ENCODE measurements around the gene ENPP6. TPM values are rescaled to one million over a fixed set of nuclear protein-coding genes. Genes with fewer than 3 reads are reported as not detected.
"Not testable (repeated sequence)": the region's sequence is repeated elsewhere in the genome, so short reads cannot be mapped to it uniquely, and the experiment has no call there.

Gene ENPP6
- polyA plus RNA-seq, 4 donors, result 0.27 to 4.7 (median 0.34) TPM; not detected in 1

DNA sequence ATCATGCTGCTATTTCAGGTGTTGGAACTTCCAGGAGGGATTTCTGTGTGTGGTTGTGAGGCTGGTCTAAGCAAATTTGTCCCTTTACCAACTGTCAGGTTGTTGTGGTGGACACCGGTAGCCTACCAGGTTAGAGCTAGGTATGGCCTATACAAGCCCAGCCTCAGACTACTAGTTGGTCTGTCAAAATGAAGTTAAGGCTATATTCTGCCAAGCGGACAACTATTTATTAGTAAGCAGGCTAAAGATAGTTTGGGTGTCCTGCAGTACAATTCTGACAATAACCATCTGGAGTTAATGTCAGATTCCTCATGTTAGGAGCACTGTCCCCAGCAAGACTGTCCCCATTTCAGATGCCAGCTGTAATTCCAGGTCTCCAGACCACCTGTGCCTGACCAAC is 13.9 kb upstream of the ENPP6 start:
- Histone ChIP-seq H3K9me3 (ENCODE audit: control insufficient read depth in 2 of 2, insufficient read depth in 1 of 2, low read depth in 1 of 2, low read length in 1 of 2) (peaks cover 0 to 4% of the 10 kb centered on the region in 2 donors), H3K4me3 (ENCODE audit: low read depth in 1 of 3, low read length in 3 of 3) (no peak overlapping the region), H3K27me3 (ENCODE audit: control insufficient read depth in 3 of 3, insufficient read depth in 3 of 3, low read length in 3 of 3) (peaks cover 0 to 2% (median 0%) of the 10 kb centered on the region in 3 donors), H3K36me3 (ENCODE audit: control insufficient read depth in 3 of 3, insufficient read depth in 2 of 3, low read depth in 1 of 3, low read length in 3 of 3) (no peaks in the 10 kb centered on the region), H3K4me1 (ENCODE audit: control insufficient read depth in 3 of 3, insufficient read depth in 2 of 3, low read depth in 1 of 3, low read length in 2 of 3) (peaks cover 0 to 18% (median 3%) of the 10 kb centered on the region in 3 donors), H3K27ac (ENCODE audit: low read depth in 1 of 3, low read length in 2 of 3) (peak overlapping the region in 2 of 3 donors; percentile 53 to 87)
- WGBS, 3 donors, result 91 to 98% (median 97%) methylated on average over 2 of the region's 2 CpGs
- FAIRE-seq (no peak), DNase-seq (no peak)

DNA sequence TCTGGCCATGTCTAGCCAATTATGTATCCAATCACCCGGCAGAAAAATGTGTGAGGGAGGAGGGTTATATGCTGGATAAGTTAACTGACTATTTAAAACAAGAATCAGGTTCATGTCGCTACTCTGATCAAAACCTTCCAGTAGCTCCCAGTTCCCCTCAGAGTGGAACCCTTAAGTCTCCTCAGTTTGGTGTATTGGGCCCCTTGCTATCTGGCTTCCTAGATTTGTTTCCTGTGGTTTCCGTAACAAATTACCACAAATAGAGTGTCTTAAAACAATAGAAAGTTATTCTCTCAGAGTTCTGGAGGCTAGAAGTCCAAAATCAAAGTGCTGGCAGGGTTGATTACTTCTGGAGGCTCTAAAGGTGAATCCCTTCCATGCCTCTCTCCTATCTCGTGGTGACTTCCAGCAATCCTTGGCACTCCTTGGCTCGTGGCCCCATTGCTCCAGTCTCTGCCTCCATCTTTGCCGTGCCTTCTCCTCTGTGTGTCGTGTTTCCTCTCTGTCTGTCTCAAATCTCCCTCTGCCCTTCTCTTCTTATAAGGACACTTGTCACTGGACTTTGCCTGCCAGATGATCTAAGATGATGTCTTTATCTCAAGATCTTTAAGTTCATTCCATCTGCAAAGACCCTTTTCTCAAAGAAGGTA is 10.5 kb upstream of the ENPP6 start:
- FAIRE-seq, result no peak
- Histone ChIP-seq H3K27ac (ENCODE audit: low read depth in 1 of 3, low read length in 2 of 3) (no peak overlapping the region), H3K4me3 (ENCODE audit: low read depth in 1 of 3, low read length in 3 of 3) (no peak overlapping the region), H3K4me1 (ENCODE audit: control insufficient read depth in 3 of 3, insufficient read depth in 2 of 3, low read depth in 1 of 3, low read length in 2 of 3) (peaks cover 0 to 17% (median 3%) of the 10 kb centered on the region in 3 donors), H3K27me3 (ENCODE audit: control insufficient read depth in 3 of 3, insufficient read depth in 3 of 3, low read length in 3 of 3) (peaks cover 0 to 2% (median 0%) of the 10 kb centered on the region in 3 donors), H3K9me3 (ENCODE audit: control insufficient read depth in 2 of 2, insufficient read depth in 1 of 2, low read depth in 1 of 2, low read length in 1 of 2) (no peaks in the 10 kb centered on the region), H3K36me3 (ENCODE audit: control insufficient read depth in 3 of 3, insufficient read depth in 2 of 3, low read depth in 1 of 3, low read length in 3 of 3) (no peaks in the 10 kb centered on the region)
- DNase-seq, result no peak
- 77 to 84% (median 81%) methylated on average over 7 of the region's 7 CpGs for WGBS, 3 donors

DNA sequence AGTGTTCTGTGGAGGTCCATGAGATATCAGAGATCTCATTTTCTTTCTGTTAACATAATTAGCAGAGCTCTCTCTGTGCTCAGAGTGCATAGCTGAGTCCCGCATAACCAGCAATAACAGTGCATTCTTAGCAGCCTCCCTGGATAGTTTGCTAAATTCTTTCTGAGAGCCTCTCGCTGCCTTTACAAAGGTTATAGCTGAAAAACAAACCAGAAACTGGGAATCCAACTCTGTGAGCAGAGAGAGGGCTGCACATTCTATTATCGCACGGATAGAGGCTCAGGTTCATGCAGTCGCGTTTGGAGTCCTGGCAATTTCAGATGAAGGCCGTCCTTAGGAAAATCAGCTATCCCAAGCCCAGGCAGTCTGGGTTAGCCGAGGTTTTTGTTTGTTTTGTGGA is 1.2 kb downstream of the ENPP6 start:
- no peak overlapping the region for H3K4me3 ChIP-seq (ENCODE audit: low read depth in 1 of 3, low read length in 3 of 3)
- peaks cover 0 to 3% (median 0%) of the 10 kb centered on the region in 3 donors for H3K27me3 ChIP-seq (ENCODE audit: control insufficient read depth in 3 of 3, insufficient read depth in 3 of 3, low read length in 3 of 3)
- no peaks in the 10 kb centered on the region for H3K4me1 ChIP-seq (ENCODE audit: control insufficient read depth in 3 of 3, insufficient read depth in 2 of 3, low read depth in 1 of 3, low read length in 2 of 3)
- FAIRE-seq (no peak), DNase-seq (no peak)
- no peak overlapping the region for H3K27ac ChIP-seq (ENCODE audit: low read depth in 1 of 3, low read length in 2 of 3)
- peaks cover 0 to 2% of the 10 kb centered on the region in 2 donors for H3K9me3 ChIP-seq (ENCODE audit: control insufficient read depth in 2 of 2, insufficient read depth in 1 of 2, low read depth in 1 of 2, low read length in 1 of 2)
- H3K36me3 ChIP-seq (ENCODE audit: control insufficient read depth in 3 of 3, insufficient read depth in 2 of 3, low read depth in 1 of 3, low read length in 3 of 3), result no peaks in the 10 kb centered on the region
- 67 to 84% (median 80%) methylated on average over 8 of the region's 8 CpGs for WGBS, 3 donors

DNA sequence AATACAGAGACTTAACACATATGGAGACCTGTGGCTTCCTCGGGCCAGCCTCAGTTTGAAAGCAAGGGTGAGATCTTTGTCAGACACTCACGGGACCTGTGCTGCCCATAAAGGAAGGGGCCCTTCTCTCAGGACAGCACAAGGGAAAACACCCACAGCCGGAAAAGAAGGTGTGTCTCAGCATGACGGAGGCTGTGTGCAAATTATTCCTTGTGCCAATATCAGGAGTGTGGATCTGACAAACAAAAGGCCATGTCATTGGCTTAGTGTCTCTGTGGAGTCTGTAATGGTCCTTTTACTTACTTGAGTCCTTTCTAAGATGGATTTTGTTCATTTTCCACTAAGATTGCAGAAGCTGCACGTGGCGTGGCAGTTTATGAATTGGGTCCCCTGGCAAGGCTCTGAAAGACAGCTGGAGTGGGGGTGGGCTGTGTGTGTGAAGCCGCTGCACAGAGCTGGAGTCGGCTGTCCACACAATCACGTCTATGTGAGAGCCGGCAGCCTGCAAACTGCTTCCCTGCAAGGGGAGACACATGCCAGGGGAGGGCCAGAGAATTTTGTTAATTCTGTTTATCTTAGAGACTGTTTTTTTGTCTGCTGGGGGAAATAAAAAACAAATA is 1.9 kb downstream of the ENPP6 start:
- H3K36me3 ChIP-seq (ENCODE audit: control insufficient read depth in 3 of 3, insufficient read depth in 2 of 3, low read depth in 1 of 3, low read length in 3 of 3), result no peaks in the 10 kb centered on the region
- H3K27me3 ChIP-seq (ENCODE audit: control insufficient read depth in 3 of 3, insufficient read depth in 3 of 3, low read length in 3 of 3), result peaks cover 0 to 3% (median 0%) of the 10 kb centered on the region in 3 donors
- WGBS, 3 donors, result 44 to 48% (median 48%) methylated on average over 10 of the region's 10 CpGs
- H3K4me1 ChIP-seq (ENCODE audit: control insufficient read depth in 3 of 3, insufficient read depth in 2 of 3, low read depth in 1 of 3, low read length in 2 of 3), result no peaks in the 10 kb centered on the region
- FAIRE-seq (no peak), DNase-seq (peak in 1 of 2 donors; percentile 55)
- no peak overlapping the region for H3K27ac ChIP-seq (ENCODE audit: low read depth in 1 of 3, low read length in 2 of 3)
- no peak overlapping the region for H3K4me3 ChIP-seq (ENCODE audit: low read depth in 1 of 3, low read length in 3 of 3)
- peaks cover 0 to 2% of the 10 kb centered on the region in 2 donors for H3K9me3 ChIP-seq (ENCODE audit: control insufficient read depth in 2 of 2, insufficient read depth in 1 of 2, low read depth in 1 of 2, low read length in 1 of 2)

DNA sequence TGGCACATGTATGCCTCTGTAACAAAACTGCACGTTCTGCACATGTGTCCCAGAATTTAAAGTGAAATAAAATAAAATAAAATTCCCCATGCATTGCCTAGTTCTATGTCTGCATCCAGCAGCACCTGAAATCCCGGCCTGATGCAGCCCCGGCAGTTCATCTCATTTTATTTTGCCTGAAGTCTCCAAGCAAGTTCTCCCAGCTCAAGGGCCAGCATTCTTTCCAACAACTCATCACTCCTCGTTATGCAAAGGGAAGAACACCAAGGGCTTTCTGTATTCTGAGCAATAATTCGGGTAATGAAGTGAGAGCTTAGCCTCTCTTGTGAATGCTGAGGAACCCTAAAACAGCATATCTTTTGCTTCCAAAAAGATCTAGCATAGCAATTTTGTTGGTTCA is 2.7 kb downstream of the ENPP6 start:
- Histone ChIP-seq H3K27ac (ENCODE audit: low read depth in 1 of 3, low read length in 2 of 3) (no peak overlapping the region), H3K36me3 (ENCODE audit: control insufficient read depth in 3 of 3, insufficient read depth in 2 of 3, low read depth in 1 of 3, low read length in 3 of 3) (no peaks in the 10 kb centered on the region), H3K9me3 (ENCODE audit: control insufficient read depth in 2 of 2, insufficient read depth in 1 of 2, low read depth in 1 of 2, low read length in 1 of 2) (peaks cover 0 to 2% of the 10 kb centered on the region in 2 donors), H3K4me1 (ENCODE audit: control insufficient read depth in 3 of 3, insufficient read depth in 2 of 3, low read depth in 1 of 3, low read length in 2 of 3) (no peaks in the 10 kb centered on the region), H3K4me3 (ENCODE audit: low read depth in 1 of 3, low read length in 3 of 3) (no peak overlapping the region), H3K27me3 (ENCODE audit: control insufficient read depth in 3 of 3, insufficient read depth in 3 of 3, low read length in 3 of 3) (no peaks in the 10 kb centered on the region)
- FAIRE-seq (no peak), DNase-seq (no peak)
- WGBS, 3 donors, result 86 to 89% (median 89%) methylated on average over 5 of the region's 5 CpGs

DNA sequence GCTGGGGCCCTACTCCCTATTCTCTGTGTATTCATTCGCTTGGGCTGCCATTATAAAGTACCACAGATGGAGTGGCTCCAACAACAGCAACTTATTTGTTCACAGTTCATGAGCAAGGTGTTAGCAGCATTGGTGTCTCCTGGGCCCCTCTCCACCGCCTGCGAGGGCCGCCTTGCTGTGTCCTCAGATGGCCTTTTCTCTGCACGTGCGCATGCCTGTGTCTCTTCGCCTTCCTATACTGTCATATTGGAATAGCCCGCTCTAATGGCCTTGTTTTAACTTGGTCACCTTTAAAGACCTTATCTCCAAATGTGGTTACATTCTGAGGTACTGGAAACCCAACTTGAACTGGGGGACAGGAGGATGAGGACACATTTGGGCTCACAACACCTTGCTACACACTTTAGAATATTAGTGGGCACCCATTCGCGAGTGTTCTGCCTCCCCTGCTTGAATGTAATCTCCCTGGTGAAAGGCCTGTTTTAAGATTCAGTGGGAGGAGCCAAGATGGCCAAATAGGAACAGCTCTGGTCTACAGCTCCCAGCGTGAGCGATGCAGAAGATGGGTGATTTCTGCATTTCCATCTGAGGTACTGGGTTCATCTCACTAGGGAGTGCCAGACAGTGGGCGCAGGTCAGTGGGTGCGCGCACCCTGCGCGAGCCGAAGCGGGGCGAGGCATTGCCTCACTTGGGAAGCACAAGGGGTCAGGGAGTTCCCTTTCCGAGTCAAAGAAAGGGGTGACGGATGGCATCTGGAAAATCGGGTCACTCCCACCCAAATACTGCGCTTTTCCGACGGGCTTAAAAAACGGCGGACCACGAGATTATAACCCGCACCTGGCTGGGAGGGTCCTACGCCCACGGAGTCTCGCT is 9.7 kb downstream of the ENPP6 start:
- H3K27me3 ChIP-seq (ENCODE audit: control insufficient read depth in 3 of 3, insufficient read depth in 3 of 3, low read length in 3 of 3); H3K4me3 ChIP-seq (ENCODE audit: low read depth in 1 of 3, low read length in 3 of 3); H3K27ac ChIP-seq (ENCODE audit: low read depth in 1 of 3, low read length in 2 of 3); H3K36me3 ChIP-seq (ENCODE audit: control insufficient read depth in 3 of 3, insufficient read depth in 2 of 3, low read depth in 1 of 3, low read length in 3 of 3); FAIRE-seq; DNase-seq; H3K9me3 ChIP-seq (ENCODE audit: control insufficient read depth in 2 of 2, insufficient read depth in 1 of 2, low read depth in 1 of 2, low read length in 1 of 2); H3K4me1 ChIP-seq (ENCODE audit: control insufficient read depth in 3 of 3, insufficient read depth in 2 of 3, low read depth in 1 of 3, low read length in 2 of 3): not testable (repeated sequence)
- WGBS, 3 donors, result 70 to 85% (median 71%) methylated on average over 33 of the region's 33 CpGs

DNA sequence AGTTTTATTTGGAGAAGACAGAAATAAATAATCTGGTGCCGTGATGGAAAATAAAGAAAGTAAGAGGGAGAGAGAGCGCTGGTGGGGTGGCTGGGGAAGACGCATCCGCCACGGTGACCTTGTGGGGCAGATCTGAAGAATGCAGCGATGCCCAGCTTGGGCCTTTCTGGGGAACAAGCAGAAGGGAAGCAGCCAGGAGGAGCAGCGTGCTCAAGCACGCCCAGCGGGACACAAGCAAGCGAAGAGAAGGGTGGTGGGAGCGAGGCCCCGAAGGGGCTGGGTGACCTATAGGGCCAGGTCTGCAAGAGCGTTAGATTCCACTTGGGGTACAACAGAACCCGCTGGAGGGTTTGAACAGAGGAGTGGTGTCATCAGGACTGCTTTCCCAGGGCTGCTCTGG is 12.4 kb downstream of the ENPP6 start:
- FAIRE-seq (no peak), DNase-seq (no peak)
- Histone ChIP-seq H3K27me3 (ENCODE audit: control insufficient read depth in 3 of 3, insufficient read depth in 3 of 3, low read length in 3 of 3) (no peaks in the 10 kb centered on the region), H3K4me3 (ENCODE audit: low read depth in 1 of 3, low read length in 3 of 3) (no peak overlapping the region), H3K9me3 (ENCODE audit: control insufficient read depth in 2 of 2, insufficient read depth in 1 of 2, low read depth in 1 of 2, low read length in 1 of 2) (peaks cover 0 to 5% of the 10 kb centered on the region in 2 donors), H3K4me1 (ENCODE audit: control insufficient read depth in 3 of 3, insufficient read depth in 2 of 3, low read depth in 1 of 3, low read length in 2 of 3) (no peaks in the 10 kb centered on the region), H3K27ac (ENCODE audit: low read depth in 1 of 3, low read length in 2 of 3) (no peak overlapping the region), H3K36me3 (ENCODE audit: control insufficient read depth in 3 of 3, insufficient read depth in 2 of 3, low read depth in 1 of 3, low read length in 3 of 3) (no peaks in the 10 kb centered on the region)
- WGBS, 3 donors, result 95 to 97% (median 96%) methylated on average over 14 of the region's 14 CpGs

DNA sequence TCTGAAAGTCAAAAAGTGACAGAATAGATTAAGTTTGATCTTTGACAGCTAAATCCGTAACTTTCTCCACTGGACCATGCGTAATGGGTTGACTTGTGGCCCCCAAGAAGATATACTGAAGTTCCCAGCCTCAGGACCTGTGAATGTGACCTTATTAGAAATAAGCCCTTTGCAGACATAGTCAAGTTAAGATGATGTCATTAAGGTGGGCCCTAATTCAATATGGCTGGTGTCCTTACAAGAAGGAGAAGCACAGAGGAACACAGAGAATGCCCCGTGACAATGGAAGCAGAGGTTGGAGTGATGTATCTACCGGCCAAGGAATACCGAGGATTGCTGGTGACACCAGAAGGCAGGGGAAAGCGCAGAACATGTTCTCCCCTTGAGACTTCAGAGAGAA is 14.4 kb downstream of the ENPP6 start:
- no peaks in the 10 kb centered on the region for H3K27me3 ChIP-seq (ENCODE audit: control insufficient read depth in 3 of 3, insufficient read depth in 3 of 3, low read length in 3 of 3)
- no peak for DNase-seq
- no peak overlapping the region for H3K27ac ChIP-seq (ENCODE audit: low read depth in 1 of 3, low read length in 2 of 3)
- H3K9me3 ChIP-seq (ENCODE audit: control insufficient read depth in 2 of 2, insufficient read depth in 1 of 2, low read depth in 1 of 2, low read length in 1 of 2), result peaks cover 0 to 5% of the 10 kb centered on the region in 2 donors
- WGBS, 3 donors, result 94 to 95% (median 95%) methylated on average over 6 of the region's 6 CpGs
- no peaks in the 10 kb centered on the region for H3K36me3 ChIP-seq (ENCODE audit: control insufficient read depth in 3 of 3, insufficient read depth in 2 of 3, low read depth in 1 of 3, low read length in 3 of 3)
- no peak for FAIRE-seq
- no peaks in the 10 kb centered on the region for H3K4me1 ChIP-seq (ENCODE audit: control insufficient read depth in 3 of 3, insufficient read depth in 2 of 3, low read depth in 1 of 3, low read length in 2 of 3)
- H3K4me3 ChIP-seq (ENCODE audit: low read depth in 1 of 3, low read length in 3 of 3), result no peak overlapping the region
